Panc1 (cell line): ENCODE measurements around the gene CHMP1B.

ENCODE experiments used
- CTCF ChIP-seq: fragments of 450-650 bp; IDR thresholded peaks from 2 replicates; pipeline ENCODE4 v1.5.1; 2017; ENCODE audit warnings: mild to moderate bottlenecking
- POLR2AphosphoS5 ChIP-seq: IDR thresholded peaks from 2 replicates; pipeline ENCODE4 v1.6.1; 2012; ENCODE audit warnings: mild to moderate bottlenecking, low read depth, low read length, moderate library complexity
- REST ChIP-seq, 2 experiments: IDR thresholded peaks; 2 replicates each; pipeline ENCODE4 v1.6.1; 2011 to 2012; ENCODE audit warnings: low read depth in 2 of 2, control low read depth in 1 of 2, low read length in 1 of 2, mild to moderate bottlenecking in 1 of 2, moderate library complexity in 1 of 2; ENCODE audit not compliant: insufficient read depth in 1 of 2
- TCF7L2 ChIP-seq: IDR thresholded peaks from 2 replicates; pipeline ENCODE4 v1.6.1; 2011; ENCODE audit warnings: mild to moderate bottlenecking, low read depth, low read length, inconsistent platforms

GRCh38 chr18:11873670-11874340, 22.6 kb downstream of the CHMP1B start:
- no peak for TF ChIP-seq CTCF
- TF ChIP-seq POLR2AphosphoS5: no peak
- no peak for TF ChIP-seq REST (IDR thresholded peaks at IDR 0.05; ENCODE audit: insufficient read depth in 1 of 2, low read depth in 2 of 2, low read length in 1 of 2)
- no peak for TF ChIP-seq TCF7L2
